T-helper 1 cell (primary cell): Measurements from ENCODE around the gene AADAT.
"Not testable (repeated sequence)": the region's sequence is repeated elsewhere in the genome, so short reads cannot be mapped to it uniquely, and the experiment has no call there.

Experiments
- DNase-seq, 5 donors: peaks; one replicate each; pipeline ENCODE4 v3.0.0-alpha.2; 2012 to 2020
- total RNA-seq, 4 donors: gene quantifications; one replicate each; lab custom pipeline; 2026; lab: John Stamatoyannopoulos, UW

AADAT gene
- total RNA-seq, result 0 reads per million in 4 donors

DNA sequence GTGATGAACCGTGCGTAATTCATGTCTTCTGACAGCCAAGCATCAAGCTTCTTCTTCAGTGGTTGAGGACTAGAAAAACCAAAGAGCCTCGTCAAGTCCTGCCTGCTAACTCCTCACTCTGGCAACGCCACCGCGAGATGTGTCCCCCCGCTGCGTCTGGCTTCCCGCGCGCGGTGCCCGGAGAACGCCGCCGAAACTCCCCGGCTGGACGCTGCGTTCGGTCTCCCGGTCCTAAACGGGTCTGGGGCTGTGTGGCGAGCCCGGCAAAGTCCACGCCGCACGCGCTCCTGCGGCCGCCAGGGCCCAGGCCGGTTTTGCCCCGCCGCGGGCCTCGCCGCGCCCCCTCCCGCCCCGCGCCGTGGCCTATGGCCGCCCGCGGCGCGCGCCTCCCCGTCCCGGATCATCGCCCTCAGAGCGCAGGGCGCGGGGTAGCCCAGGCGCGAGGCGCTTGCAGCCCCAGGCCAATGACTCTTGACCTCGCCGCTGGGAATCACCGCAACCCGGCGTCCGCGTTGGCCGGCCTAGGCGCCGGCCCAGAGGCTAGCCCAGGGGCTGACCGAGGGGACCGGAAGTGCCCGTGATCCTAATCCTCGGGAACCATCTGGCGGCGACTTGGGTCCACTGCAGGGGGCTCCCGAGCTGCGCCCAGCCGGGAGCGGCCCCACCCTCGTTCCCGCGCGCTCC lies at the start of gene AADAT:
Gene AADAT (minus strand): TSS at position 289 of the 684 bp plus-strand sequence. CDS start 266 bp downstream, at position 23.
- peak in 1 of 5 donors; percentile 10 for DNase-seq

GRCh38 chr4:170138580-170139194 lies 48.9 kb upstream of the AADAT start:
- peak; percentile 19 to 61 (median 37) for DNase-seq

DNA sequence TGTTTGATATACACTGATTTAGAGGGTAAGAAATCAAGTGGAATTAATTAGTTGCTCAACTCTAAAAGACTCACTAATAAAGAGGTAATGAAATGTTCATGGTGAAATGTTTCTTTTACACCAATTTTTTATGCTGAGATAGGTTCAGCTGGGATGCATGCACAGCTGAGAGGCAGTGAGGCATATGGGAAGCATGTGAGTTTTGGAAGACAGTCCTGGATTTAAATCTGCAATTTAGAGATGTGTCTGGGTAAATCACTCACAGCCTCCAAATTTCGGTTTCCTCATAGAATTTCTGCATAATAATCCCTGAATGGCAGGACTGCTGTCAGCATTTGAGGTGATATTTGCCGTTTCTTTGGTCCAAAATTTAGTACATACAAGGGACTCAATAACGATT lies 48.2 kb upstream of the AADAT start:
- DNase-seq, result no peak

- DNase-seq, result no peak
These were observed 47.7 kb upstream of the AADAT start for GRCh38 chr4:170137466-170137865.

GRCh38 chr4:170134821-170135220 lies 45.1 kb upstream of the AADAT start:
- DNase-seq, result no peak

DNA sequence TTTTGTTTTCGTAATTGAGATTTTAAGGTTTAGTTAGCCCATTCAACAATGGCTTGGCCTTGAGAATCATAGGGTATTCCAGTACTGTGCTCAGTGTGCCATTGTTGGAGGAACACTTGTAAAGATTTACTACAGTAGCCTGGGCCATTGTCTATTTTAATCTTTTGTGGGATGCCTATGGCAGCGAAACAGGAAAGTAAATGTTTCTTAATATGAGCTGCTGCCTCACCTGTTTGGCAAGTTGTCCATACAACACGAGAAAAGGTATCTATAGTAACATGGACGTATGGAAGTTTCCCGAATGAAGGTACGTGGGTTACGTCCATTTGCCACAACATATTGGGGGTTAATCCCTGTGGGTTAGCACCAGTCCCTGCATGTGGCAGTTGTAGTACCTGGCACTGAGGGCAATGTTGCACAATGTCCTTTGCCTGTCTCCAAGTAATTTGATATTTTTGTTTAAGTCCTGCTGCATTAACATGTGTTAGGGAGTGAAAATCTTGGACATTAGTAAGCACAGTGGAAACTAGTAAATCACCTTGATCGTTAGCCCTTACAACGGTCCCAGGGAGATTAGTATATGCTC lies 38.6 kb upstream of the AADAT start:
- no peak for DNase-seq

- no peak for DNase-seq
These were observed 38.0 kb upstream of the AADAT start for GRCh38 chr4:170127758-170128157.

- no peak for DNase-seq
These were observed 34.6 kb upstream of the AADAT start for GRCh38 chr4:170124406-170124805.

- DNase-seq, result no peak
These were observed 32.5 kb upstream of the AADAT start for GRCh38 chr4:170122252-170122651.

GRCh38 chr4:170114636-170115035 lies 24.9 kb upstream of the AADAT start:
- no peak for DNase-seq

GRCh38 chr4:170114183-170114582 lies 24.4 kb upstream of the AADAT start:
- DNase-seq, result not testable (repeated sequence)

GRCh38 chr4:170111546-170111945 lies 21.8 kb upstream of the AADAT start:
- DNase-seq, result no peak

GRCh38 chr4:170111085-170111484 lies 21.3 kb upstream of the AADAT start:
- DNase-seq, result no peak

DNA sequence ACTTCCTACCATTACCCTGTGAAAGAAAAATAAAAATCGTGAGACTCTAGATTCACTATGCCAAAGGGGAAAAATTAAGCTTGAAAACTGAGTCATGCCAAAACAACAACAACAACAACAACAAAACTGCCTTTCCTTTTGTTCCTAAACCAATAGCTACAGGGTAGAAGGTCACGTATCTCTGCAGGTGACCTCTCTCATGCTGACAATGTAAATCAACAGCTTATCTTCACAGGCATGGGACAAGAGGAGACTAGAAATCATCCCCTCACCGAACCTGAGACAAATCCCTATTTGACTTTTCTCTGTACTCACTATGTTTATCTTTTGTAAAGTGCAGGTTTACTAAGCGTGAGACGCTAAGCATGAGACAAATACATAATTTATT lies 20.5 kb upstream of the AADAT start:
- no peak for DNase-seq

- DNase-seq, result no peak
These were observed 20.0 kb upstream of the AADAT start for GRCh38 chr4:170109586-170110284.

DNA sequence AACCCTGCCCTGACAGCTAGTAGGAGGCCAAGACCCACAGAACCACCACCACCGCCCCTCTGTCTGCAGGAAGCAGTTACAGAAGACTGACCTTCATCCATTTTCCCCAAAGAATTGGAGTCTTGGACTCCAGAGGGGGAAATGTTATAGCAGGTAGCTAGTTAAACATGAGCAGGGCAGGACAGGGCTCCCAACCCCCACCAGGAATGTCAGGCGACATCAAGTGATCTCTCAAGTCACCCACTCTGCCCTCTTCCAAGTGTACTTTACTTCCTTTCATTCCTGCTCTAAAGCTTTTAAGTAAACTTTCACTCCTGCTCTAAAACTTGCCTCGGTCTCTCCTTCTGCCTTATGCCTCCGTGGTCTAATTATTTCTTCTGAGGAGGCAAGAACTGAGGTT lies 17.1 kb upstream of the AADAT start:
- no peak for DNase-seq

GRCh38 chr4:170102426-170102825 lies 12.7 kb upstream of the AADAT start:
- no peak for DNase-seq

DNA sequence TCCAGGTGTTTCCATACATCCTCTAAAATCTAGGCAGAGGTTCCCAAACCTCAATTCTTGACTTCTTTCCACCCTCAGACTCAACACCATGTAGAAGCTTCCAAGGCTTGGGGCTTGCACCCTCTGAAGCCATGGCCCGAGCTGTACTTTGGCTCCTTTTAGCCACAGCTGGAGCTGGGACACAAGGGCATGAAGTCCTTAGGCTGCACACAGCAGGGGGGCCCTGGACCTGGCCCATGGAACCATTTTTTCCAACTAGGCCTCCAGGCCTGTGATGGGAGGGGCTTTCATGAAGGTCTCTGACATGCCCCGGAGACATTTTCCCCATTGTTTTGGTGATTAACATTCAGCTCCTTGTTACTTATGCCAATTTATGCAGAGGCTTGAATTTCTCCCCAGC lies 8.4 kb upstream of the AADAT start:
- DNase-seq, result not testable (repeated sequence)

DNA sequence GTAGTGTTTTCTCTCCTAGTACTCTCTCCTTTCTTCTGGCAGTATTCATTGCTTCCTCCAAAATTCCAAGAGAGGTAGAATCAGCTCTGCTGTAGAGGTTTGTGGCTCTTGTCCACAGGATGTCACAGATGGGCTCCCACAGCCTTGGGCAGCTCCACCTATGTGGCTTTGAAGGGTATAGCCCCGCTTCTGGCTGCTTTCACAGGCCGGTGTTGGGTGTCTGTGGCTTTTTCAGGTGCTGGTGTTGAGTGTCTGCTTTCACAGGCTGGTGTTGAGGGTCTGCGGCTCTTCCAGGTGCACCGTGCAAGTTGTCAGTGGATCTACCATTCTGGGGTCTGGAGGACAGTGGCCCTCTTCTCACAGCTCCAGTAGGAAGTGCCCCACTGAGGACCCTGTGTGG lies 7.9 kb upstream of the AADAT start:
- no peak for DNase-seq

DNA sequence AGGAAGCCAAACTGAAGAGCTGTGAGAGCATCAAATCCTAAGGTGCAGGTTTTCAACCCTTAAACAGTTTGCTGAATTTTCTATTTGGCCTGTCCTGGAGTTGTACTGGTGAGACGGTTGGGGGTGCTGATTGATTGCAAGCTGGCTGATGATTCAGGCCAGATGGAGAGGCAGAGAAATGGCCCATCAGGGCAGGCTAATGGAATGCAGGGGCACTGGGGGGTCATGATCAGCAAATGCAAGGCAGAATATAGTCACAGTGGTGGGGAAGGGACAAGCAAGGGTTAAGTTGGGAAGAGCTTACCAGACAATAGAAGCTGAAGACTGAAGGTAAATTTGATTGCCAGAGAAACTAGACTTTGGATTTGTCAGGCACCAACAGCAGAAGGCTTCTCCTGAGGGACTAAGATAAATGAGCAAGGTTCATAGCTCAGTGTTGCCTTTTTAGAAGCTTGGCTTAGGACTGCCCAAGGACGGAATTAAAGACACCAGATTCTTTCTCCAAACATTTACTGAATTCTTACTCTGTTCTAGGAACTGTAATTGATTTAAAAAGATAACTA lies 4.3 kb upstream of the AADAT start:
- DNase-seq, result no peak

- DNase-seq, result no peak
These were observed 1.4 kb upstream of the AADAT start for GRCh38 chr4:170091069-170091696.

GRCh38 chr4:170090352-170091052 lies 746 bp upstream of the AADAT start:
- DNase-seq, result no peak
